NB4 (cell line): ENCODE data around the gene NFE2L3.

Experiments
- MAX ChIP-seq: IDR thresholded peaks from 2 replicates; pipeline ENCODE4 v1.6.1; 2011; ENCODE audit warnings: low read depth, low read length
- TF ChIP-seq, protein P1 (sequence below): IDR thresholded peaks from one replicate; pipeline ENCODE4 v1.5.1; 2012; ENCODE audit warnings: low read depth, low read length

DNA sequence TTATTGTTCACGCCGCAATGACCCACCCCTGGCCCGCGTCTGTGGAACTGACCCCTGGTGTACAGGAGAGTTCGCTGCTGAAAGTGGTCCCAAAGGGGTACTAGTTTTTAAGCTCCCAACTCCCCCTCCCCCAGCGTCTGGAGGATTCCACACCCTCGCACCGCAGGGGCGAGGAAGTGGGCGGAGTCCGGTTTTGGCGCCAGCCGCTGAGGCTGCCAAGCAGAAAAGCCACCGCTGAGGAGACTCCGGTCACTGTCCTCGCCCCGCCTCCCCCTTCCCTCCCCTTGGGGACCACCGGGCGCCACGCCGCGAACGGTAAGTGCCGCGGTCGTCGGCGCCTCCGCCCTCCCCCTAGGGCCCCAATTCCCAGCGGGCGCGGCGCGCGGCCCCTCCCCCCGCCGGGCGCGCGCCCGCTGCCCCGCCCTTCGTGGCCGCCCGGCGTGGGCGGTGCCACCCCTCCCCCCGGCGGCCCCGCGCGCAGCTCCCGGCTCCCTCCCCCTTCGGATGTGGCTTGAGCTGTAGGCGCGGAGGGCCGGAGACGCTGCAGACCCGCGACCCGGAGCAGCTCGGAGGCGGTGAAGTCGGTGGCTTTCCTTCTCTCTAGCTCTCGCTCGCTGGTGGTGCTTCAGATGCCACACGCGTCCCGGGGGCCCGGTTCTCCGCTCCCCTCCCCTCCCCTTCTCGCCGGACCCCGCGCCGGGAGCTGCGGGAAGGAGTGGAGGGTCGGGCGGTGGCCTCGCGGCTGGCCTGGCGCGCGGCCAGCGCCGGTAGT is 49.4 kb downstream of the NFE2L3 start, which contains the start of gene CBX3:
- TF ChIP-seq, protein P1, sequence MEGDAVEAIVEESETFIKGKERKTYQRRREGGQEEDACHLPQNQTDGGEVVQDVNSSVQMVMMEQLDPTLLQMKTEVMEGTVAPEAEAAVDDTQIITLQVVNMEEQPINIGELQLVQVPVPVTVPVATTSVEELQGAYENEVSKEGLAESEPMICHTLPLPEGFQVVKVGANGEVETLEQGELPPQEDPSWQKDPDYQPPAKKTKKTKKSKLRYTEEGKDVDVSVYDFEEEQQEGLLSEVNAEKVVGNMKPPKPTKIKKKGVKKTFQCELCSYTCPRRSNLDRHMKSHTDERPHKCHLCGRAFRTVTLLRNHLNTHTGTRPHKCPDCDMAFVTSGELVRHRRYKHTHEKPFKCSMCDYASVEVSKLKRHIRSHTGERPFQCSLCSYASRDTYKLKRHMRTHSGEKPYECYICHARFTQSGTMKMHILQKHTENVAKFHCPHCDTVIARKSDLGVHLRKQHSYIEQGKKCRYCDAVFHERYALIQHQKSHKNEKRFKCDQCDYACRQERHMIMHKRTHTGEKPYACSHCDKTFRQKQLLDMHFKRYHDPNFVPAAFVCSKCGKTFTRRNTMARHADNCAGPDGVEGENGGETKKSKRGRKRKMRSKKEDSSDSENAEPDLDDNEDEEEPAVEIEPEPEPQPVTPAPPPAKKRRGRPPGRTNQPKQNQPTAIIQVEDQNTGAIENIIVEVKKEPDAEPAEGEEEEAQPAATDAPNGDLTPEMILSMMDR: no peak
- TF ChIP-seq MAX: peak; percentile 84
